Measurements from ENCODE around the gene AQP10. TPM values are rescaled to one million over a fixed set of nuclear protein-coding genes. Genes with fewer than 3 reads are reported as not detected.

AQP10 gene
- total RNA-seq, 4 donors from 2014 or later = not detected

- DNase-seq = peak; percentile 80
- TF ChIP-seq POLR2A (IDR thresholded peaks at IDR 0.05) = peak; percentile 38 to 76
- TF ChIP-seq, protein P1, sequence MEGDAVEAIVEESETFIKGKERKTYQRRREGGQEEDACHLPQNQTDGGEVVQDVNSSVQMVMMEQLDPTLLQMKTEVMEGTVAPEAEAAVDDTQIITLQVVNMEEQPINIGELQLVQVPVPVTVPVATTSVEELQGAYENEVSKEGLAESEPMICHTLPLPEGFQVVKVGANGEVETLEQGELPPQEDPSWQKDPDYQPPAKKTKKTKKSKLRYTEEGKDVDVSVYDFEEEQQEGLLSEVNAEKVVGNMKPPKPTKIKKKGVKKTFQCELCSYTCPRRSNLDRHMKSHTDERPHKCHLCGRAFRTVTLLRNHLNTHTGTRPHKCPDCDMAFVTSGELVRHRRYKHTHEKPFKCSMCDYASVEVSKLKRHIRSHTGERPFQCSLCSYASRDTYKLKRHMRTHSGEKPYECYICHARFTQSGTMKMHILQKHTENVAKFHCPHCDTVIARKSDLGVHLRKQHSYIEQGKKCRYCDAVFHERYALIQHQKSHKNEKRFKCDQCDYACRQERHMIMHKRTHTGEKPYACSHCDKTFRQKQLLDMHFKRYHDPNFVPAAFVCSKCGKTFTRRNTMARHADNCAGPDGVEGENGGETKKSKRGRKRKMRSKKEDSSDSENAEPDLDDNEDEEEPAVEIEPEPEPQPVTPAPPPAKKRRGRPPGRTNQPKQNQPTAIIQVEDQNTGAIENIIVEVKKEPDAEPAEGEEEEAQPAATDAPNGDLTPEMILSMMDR (IDR thresholded peaks at IDR 0.05) = peak in 3 of 4 experiments; percentile 49 to 66 (median 64)
- H3K27me3 ChIP-seq = no peaks in the 10 kb centered on the region
- peak overlapping the region; percentile 77 to 79 for H3K4me3 ChIP-seq
- H3K27ac ChIP-seq = peak overlapping the region; percentile 92 to 96
- intact Hi-C loops (cut with DNase I; ENCODE audit: low total_unique reads) = no loop called here
- H3K9me3 ChIP-seq = no peaks in the 10 kb centered on the region
- peaks cover 14 to 24% of the 10 kb centered on the region in 2 donors for H3K4me1 ChIP-seq
- H3K36me3 ChIP-seq = no peaks in the 10 kb centered on the region
Observed at GRCh38 chr1:154325583-154326545, 5.0 kb downstream of the AQP10 start.

- Histone ChIP-seq H3K4me1 (peaks cover 14 to 24% of the 10 kb centered on the region in 2 donors), H3K27me3 (no peaks in the 10 kb centered on the region), H3K27ac (peak overlapping the region; percentile 92 to 96), H3K9me3 (no peaks in the 10 kb centered on the region), H3K4me3 (peak overlapping the region; percentile 77 to 79), H3K36me3 (no peaks in the 10 kb centered on the region)
- intact Hi-C loops (cut with DNase I; ENCODE audit: low total_unique reads) = no loop called here
- TF ChIP-seq, protein P1 (IDR thresholded peaks at IDR 0.05) = no peak
- TF ChIP-seq POLR2A (IDR thresholded peaks at IDR 0.05) = peak in 1 of 2 donors; percentile 19
- DNase-seq = peak; percentile 81 to 87
Observed at GRCh38 chr1:154326546-154327465, 5.9 kb downstream of the AQP10 start.

- Histone ChIP-seq H3K27me3 (no peaks in the 10 kb centered on the region), H3K27ac (peak overlapping the region; percentile 92 to 96), H3K36me3 (no peaks in the 10 kb centered on the region), H3K9me3 (no peaks in the 10 kb centered on the region), H3K4me3 (peak overlapping the region; percentile 34 to 41), H3K4me1 (peaks cover 14 to 24% of the 10 kb centered on the region in 2 donors)
- peak; percentile 35 to 54 for DNase-seq
- TF ChIP-seq, protein P1 (IDR thresholded peaks at IDR 0.05) = no peak
- TF ChIP-seq POLR2A (IDR thresholded peaks at IDR 0.05) = no peak
- intact Hi-C loops (cut with DNase I; ENCODE audit: low total_unique reads) = no loop called here
Observed at GRCh38 chr1:154327466-154328317, 6.8 kb downstream of the AQP10 start.

DNA sequence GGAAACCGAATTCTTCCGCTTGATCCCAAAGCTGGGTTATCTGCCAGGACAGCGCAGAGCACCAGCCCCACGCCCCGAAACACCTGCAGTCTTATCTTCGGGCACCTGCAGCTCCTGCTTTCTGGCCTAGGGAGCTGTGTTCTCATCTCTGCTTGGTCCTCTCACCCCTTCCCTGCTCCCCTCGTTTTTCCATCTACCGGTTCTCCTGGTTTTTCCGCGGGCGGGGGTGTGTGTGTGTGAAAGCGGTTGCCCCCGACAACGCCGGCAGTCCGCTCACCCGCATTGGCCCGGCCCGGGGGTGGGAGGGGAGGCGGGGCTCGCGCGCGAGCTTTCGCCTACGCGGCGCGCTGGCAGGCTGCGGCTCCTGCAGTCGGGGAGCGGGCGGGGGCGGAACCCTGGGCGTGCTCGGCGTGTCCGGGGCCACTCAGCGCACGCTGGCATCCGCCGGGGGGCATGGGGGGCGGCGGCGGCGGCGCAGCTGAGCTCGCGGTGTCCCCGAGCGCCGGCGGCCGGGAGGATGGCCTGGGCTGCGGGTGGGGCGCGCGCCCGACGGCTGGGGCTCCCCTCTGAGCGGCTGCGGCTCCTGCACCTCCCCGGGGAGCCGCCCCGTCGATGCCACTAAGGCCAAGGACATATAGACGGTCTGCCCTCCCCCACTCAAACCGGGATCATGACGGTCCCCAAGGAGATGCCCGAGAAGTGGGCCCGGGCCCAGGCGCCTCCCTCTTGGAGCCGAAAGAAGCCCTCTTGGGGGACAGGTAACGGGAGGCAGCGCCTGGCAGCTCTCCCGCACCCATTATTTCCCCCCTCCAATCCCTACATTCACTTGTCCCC, 7.6 kb downstream of the AQP10 start:
- Histone ChIP-seq H3K4me3 (peak overlapping the region; percentile 34 to 41), H3K9me3 (no peaks in the 10 kb centered on the region), H3K36me3 (no peaks in the 10 kb centered on the region), H3K27ac (peak overlapping the region; percentile 92 to 96), H3K4me1 (peaks cover 14 to 24% of the 10 kb centered on the region in 2 donors), H3K27me3 (no peaks in the 10 kb centered on the region)
- intact Hi-C loops (cut with DNase I; ENCODE audit: low total_unique reads) = no loop called here
- DNase-seq = peak; percentile 84 to 89
- TF ChIP-seq, protein P1 (IDR thresholded peaks at IDR 0.05) = no peak
- peak in 1 of 2 donors; percentile 37 for TF ChIP-seq POLR2A (IDR thresholded peaks at IDR 0.05)
